Dedifferentiated amniotic fluid mesenchymal stem cell (primary cell): ENCODE measurements around the gene HEATR3.

Experiments
- DNase-seq: peaks from one replicate; pipeline ENCODE4 v3.0.0-alpha.2; 2016; ENCODE audit errors: extremely low spot score

The HEATR3 gene

DNA sequence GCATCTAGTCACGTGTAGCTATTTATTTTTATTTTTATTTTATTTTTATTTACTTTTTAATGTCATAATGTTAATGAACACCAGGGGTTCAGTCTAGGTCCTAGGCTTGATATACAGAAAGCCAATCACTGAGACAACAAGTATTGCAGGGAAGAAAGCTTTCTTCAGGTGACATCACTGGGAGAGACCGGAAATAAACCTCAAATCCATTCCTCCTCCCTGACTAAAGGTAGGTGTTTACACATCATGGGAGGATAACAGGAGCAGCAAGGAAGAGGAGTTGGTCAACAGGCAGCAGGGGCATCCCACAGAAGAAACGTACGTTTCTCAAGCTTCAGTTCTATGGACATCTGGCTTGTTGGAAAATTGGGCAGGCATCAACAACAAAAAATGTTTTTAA lies 9.5 kb upstream of the HEATR3 start:
- DNase-seq: no peak

DNA sequence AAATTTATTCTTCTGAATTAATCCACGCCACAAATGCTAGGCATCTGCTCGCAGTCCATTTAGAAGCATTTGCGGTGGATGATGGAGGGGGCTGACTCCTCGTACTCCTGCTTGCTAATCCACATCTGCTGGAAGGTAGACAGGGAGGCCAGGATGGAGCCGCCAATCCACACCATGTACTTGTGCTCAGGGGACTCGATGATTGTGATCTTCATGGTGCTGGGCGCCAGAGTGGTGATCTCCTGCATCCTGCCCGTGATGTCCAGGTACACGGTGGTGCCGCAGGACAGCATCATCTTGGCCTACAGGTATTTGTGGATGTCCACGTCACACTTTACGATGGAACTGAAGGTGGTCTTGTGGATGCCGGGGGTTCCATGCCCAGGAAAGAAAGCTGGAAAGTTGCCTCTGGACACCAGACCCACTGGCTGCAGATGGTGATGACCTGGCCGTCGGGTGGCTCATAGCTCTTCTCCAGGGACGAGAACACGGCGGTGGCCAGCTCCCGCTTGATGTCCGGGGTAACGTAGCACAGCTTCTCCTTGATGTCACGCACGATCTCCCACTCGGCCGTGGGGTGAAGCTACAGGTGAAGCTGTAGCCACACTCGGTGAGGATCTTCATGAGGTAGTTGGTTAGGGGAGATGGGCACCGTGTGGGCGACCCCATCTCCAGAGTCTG lies 7.5 kb upstream of the HEATR3 start:
- DNase-seq: no peak

DNA sequence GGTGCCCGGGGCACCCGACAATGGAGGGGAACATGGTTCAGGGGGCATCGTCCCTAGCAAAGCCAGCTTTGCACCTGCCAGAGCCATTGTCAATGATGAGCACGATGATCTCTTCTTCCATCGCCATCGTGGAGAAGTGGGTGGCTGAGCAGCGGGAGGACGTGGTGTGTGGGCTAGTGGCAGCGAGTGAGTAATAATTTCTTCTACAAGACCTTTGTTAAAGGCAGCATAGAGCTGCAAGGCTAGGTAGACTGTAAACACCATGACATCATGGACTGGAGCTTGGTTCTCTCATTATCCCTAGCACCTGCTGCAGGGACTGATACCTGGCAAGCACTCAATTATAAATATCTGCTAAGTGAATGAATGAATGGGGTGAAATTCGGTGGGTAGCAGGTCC lies 6.7 kb upstream of the HEATR3 start:
- no peak for DNase-seq

DNA sequence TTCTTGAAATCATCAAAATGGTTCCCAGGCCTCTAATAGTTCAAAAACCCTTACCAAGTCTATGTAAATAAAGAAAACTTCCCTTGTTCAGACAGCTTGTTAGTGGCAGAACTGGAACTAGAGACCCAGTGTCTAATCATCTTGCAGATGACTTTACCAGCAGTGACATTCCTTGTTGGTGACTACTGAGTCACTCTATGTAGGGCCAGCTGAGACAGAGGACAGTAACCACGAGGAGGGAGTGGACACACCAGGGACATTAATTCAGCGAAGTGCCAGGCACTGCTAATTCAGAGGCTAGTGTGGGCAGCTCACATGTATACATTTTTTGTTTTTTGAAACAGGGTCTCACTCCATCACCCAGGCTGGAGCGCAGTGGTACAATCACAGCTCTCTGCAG lies 6.1 kb upstream of the HEATR3 start:
- no peak for DNase-seq

DNA sequence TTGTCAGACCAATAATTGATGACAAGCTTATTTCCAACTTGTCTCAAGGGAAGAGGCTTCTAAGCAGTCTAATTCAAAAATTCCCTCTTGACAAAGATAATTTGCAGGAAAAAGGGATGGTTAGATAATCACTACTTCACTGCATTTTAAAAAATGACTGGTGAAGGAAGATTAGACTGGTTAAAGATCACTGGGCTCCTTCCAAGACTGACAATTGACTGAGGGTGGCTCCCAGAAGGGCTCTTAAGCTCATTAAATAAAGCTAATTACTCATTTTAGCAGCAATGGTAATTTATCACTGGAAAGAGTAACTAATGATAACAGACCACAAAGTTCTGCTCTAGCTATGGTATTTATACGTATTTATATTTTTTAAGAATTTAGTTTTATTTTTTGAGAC lies 4.4 kb upstream of the HEATR3 start:
- DNase-seq: no peak

DNA sequence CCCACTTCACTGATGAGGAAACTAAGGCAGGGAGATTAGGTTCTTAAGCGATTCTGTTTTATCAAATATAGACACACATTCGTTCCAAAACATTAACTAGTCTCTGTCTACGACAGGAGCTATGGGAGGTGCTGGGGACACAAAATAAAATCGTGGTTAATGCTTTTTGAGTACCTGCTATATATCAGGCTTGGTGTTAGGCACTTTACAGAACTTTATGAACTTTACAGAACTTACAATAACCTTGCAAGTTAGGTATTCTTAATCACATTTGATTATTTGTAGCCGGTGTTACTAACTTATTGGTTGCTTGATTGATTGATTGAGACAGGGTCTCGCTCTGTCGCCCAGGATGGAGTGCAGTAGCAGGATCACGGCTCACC lies 538 bp upstream of the HEATR3 start:
- no peak for DNase-seq

DNA sequence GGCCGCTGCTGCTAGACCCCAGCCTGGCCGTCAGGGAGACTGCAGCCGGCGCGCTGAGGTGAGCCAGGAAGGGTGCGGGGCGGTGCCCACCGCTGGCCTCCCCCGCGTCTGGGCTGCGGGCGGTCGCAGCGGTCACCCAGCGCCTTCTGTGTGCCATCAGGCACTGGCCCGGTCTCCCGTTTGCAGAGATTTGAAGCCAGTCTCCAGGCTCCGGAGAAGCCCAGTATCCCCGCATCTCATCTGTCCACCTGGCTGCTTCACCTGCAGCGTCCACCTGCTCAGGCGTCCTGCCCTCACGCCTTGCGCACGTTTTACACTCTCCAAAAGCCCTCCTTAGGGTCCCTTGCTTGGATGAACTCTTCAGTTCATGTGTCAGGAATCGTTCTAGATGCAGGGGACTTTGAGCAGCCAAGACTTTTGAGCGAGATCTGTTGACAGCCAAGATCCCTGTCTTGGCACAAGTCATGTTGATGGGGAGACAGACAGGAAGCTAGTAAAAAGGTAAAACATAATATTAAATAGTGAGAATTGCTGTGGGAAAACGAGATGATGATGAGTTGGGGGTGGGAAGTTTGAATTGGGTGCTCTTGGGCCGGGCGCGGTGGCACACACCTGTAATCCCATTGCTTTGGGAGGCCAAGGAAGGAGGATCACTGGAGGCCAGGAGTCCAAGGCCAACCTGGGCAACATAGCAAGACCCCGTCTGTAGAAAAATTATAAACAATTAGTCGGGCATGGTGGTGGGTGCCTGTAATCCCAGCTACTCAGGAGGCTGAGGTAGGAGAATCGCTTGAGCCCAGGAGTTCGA lies 916 bp downstream of the HEATR3 start:
- no peak for DNase-seq

DNA sequence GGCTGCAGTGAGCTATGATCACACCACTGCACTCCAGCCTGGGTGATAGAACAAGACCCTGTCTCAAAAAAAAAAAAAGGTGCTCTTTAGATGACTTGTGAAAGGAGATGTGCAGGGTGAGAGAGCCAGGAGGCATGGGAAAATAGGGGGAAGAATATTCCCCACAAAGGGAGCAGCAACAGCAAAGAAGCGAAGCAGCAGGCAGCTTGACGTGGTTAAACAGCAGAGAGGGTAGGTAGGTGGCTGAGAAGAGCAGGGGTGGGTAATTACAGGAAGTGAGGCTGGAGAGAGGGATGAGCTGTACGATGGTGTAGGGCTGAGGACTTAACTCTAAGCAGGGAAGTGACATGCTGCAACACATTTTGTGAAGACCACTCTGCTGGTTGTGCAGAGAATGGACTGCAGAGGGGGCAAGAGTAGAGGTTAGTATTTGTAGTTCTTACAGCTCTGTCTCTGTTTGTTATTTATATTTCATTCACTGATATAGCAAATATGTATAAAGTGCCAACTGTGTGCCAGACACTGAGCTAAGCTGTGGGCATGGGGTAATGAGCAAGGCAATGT lies 1.6 kb downstream of the HEATR3 start:
- peak; percentile 47 for DNase-seq

DNA sequence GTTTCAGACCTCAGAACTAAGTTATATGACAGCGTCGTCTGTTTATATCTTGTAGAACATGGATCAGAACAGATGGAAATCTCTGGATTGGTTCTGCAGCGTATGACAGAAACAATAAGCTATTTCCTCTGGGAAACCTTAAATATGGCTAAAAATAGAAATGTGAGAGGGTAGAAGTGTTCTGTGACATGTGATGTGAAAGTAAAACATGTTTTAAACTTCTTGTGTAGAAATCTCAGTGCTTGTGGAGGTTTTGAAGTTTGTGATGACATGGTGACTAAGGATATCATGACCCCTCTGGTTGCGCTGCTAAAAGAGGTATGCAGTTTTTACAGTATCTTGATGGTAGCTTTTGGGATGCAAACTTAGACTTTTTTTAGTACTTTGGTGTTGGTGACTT lies 2.8 kb downstream of the HEATR3 start:
- no peak for DNase-seq

DNA sequence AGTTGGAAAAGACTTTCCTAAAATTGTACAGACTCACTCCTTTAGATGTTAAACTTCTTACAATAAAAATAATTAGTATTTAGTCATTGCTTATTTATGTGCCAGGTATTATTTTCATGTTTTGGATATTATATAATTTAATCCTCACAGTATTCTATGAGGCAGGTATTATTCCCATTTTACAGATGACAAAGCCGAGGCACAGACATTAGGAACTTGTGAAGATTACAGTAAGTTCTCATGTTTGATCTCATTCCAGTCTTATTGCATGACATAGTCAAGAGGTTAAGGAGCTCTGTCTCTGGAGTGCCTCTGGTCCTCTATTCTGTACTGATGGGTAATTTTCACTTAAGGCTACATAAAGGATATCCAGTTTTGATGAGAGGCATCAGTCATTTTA lies 3.3 kb downstream of the HEATR3 start:
- DNase-seq: no peak

DNA sequence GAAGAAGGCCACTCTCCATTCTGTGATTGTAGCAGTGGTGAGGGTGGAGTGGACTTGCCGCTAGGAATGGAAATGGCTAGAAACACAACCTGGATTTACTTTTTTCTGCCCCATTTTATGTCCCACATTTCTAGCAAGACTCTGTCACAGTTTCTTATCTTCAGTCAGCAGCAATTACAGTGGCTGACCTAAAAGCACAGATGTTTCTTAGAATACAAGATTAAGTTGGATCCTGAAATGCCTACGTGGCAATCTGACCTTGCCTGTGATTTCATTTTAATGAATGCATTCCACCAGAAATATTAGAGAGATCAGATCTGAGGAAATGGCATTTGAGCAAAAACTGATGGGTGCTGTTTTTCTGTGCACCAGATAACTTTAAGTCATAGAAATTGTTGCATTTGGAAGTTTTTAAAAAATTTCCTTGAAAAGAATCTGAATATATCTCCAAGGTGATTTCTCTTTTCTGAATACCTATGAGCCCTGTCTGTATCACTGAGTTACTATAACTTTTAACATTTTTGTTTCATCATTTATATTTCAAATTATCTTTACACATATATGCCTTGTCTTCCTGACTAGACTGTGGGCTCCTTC lies 5.4 kb downstream of the HEATR3 start:
- DNase-seq: no peak

DNA sequence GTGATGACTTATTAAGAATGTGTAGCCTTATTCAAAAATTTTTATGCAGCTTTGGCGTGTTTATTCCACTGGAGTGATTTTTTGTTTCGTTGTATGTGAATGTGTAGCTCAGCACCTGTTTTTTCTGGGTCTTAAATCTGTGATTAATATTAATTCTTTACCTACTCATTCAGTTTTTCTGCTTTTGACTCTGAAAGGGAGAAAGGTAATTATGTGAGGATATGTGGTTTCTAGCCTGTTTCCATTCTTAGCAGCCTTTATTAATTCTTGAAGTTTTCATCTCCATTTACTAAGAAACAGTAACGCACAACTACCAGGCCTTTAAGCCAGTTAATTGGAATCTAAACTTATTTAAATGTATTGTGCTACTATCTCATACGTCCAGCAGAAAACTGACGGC lies 7.0 kb downstream of the HEATR3 start:
- DNase-seq: no peak

DNA sequence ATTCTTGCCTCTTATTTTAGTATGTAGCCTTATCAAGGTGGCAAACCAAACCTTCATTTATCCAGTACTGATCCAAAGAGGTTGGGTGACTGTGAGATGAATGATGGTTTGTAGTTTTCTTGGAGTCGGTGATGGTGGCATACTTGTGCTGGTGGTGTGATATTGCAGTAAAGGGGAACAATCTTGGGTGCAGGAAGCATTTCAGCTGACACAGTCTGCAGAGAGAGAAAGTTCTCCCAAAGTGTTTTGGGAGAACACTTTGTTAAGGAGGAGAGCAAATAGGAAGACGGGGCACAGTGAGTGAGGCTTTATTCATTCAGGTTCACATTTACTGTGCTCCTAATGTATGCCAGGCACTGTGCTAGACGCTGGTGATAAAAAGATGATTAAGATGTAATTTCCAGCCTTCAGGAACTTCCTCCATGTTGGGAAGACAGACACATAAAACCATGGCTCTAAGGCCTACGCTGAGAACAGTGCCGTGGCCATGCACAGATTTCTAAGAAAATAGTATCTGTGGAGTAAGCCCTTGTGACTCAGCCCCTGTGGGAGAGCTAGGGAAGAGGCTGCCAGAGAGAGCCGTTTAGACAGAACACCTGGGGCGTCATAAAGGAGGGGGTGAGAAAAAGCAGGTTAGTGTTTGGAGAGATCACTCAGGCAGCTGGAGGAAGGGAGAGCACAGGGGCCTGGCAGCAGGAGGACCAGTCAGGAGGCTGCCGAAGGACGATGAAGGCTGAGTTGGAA lies 13.8 kb downstream of the HEATR3 start:
- no peak for DNase-seq

DNA sequence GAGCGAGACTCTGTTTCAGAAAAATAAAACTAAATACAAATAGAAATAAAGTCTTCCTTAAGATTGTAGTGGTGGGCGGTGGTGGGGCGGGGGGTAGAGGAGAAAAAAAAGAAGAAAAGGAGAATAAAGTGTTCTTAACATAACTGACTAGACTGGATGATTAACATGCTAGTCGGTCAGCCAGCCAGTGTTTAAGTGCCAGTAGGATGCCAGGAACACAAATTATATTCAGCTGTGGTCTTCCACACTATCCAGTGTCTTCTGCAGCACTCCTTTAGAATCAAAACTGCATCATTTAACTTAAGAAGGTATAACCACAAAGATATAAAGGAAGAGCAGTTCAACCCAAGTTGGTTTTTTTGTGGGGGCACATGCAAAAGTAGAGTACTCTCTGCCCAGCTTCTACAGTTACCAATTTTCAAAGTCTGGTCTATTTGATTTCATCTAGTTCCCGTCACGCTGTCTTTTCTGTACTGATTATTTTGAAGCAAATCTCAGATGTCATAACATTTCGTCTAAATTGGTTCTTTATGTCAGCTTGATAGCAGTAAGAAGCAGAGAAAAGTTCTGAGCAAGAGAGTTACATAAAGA lies 15.8 kb downstream of the HEATR3 start:
- no peak for DNase-seq

DNA sequence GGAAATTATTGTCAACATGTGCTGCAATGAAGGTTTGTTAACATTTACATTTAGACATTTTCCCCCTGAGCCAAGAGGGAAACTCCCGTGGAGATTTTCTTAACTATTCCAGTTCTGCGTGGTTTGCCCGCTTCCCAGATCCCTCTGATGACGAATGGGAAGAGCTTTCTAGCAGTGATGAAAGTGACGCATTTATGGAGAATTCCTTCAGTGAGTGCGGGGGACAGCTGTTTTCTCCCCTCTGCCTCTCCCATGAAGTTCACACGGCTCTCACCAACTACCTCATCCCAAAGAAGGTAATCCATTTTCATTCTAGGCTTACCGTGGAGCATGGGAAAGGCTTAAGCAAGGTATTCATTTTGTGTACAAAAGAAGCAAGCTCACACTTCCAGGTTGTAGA lies 18.2 kb downstream of the HEATR3 start:
- no peak for DNase-seq

DNA sequence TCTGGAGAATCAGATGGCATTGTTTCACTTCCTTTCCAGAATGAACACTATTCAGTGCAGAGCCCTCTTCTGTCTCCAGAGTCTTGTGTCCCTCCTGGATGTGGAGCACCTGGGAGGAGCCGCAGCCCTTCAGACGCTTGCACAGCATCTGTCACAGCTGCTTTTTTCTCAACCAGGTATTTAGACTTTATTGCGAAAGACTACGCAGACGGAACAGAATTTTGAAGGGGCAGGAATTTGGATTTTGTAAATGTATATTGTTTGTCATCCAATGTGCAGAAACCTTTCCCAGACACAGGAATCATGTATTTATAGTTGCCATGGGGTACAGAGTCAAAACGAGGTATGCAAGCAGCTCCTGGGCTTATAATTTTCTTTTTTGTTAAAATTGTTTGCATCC lies 20.4 kb downstream of the HEATR3 start:
- no peak for DNase-seq

DNA sequence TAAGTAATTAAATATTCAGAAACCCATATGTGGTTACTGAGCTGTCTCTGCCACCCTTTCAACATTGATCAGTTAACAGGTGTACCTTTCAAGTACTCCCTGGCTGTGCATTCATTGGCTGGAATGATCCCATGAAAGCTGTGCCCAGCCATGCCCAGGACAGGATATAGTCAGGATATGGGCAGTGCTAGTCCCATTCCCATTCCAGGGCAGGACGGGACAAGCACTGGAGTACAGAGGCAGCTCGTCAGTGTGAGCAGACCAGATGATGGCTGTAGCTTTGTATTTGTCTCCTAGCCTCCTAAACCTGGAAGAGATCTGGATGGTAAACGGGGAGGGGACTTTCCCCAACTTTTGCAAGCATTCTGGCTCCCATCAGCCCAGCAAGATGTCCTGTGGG lies 22.5 kb downstream of the HEATR3 start:
- DNase-seq: no peak

DNA sequence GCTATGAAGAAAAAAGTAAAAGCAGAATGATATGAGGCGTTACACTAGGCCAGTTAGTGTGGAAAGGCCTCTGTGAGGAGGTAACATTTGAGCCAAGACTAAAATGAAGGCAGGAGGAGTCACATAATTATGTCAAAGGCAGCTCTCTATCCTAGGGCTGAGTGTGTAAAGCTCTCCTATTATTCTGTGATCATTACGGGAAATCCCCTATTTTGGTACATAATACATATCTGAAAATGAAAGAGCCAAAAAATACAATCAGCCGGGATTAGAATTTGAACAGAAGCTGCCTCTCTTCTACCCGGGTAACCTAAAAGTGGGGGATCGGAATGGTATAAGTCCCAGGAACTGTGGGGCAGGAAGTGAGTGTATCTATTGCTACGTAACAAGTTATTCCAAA lies 27.1 kb downstream of the HEATR3 start:
- DNase-seq: no peak

DNA sequence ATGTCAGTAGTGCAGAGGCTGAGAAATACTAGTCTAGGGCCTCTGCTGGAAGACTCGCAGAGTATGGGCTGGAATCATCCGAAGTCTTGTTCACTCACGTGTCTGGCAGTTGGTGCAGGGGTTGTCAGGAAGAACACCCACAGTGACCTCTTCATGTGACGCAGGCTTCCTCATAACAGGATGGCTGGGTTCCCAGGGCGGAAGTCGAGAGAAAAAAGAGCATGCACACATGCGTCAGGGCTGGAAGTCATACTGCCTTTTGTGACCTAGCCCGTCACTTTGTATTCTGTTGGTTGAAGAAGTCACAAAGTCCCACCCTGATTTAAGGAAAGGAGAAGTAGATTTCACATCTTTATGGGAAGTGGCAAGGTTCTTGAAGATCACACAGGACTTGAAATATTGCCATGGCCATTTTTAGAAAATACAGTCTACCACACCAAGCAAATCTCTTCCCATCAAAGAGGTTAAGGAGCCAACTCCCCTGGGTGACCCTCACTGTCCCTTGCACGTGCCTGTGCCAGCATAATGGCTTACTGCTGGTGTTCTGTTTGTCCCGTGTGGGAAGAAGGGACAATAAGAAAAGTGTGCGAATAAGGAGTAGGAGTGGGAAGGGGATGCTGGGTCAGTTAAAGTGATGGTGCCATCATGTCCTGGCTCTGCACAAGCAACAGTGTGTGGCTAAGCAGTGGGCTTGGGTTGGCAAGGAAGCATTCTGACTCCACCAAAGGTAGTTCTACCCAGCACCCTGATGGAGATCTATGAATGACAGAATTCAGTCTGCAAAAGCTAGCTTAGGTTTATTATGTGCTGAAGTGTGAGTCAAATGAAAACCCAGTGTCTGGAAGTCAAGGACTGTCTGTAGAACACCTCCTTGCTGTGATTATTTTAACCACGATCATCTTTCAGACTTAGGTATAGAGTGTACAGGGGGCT lies 28.1 kb downstream of the HEATR3 start:
- no peak for DNase-seq

DNA sequence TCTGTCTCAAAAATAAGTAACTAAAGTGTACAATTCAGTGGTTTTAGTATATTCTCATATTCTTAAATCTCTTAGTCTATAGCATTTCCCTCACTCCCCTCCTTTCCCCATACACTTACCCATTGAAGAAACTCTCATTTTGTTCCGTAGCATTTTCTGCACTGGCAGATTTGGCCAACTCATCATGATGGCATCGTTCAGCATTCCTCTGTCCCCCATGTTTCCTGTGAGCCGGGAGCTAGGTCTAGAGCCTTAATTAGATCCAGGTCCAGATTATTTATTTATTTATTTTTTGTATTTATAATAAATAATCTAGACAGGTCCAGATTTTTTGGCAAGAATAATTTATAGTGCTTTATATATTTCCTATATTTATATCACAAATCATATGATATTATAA lies 31.0 kb downstream of the HEATR3 start:
- DNase-seq: peak; percentile 56
